GM18526 (cell line): ENCODE measurements around the gene NR2E3.

Experiments used
- POLR2A ChIP-seq: IDR thresholded peaks from 3 replicates; pipeline ENCODE4 v1.6.1; 2011; ENCODE audit not compliant: insufficient read length; ENCODE audit errors: extremely low read depth

Gene NR2E3

DNA sequence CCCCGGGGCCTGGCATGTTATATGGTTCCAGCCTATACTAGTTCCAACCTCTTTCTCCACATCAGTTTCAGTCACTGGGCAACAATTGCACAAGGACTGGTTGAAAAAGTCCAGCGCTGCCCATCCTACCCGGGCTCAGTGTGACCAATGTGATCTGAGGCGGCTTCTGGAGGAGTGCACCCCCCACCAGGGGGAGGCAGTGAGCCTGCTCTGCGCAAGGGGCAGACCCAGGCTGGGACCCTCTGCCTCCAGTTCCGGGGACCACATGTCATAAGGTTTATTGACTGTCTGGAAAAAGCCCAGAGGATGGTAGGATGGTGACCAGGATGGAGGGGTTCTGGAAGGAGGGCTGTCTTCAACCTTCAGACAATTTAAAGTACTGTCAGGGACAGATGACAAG, 25.6 kb upstream of the NR2E3 start:
- TF ChIP-seq POLR2A, result no peak

GRCh38 chr15:71785996-71786395, 24.4 kb upstream of the NR2E3 start:
- no peak for TF ChIP-seq POLR2A

- no peak for TF ChIP-seq POLR2A
These were observed 23.7 kb upstream of the NR2E3 start for GRCh38 chr15:71786673-71787072.

DNA sequence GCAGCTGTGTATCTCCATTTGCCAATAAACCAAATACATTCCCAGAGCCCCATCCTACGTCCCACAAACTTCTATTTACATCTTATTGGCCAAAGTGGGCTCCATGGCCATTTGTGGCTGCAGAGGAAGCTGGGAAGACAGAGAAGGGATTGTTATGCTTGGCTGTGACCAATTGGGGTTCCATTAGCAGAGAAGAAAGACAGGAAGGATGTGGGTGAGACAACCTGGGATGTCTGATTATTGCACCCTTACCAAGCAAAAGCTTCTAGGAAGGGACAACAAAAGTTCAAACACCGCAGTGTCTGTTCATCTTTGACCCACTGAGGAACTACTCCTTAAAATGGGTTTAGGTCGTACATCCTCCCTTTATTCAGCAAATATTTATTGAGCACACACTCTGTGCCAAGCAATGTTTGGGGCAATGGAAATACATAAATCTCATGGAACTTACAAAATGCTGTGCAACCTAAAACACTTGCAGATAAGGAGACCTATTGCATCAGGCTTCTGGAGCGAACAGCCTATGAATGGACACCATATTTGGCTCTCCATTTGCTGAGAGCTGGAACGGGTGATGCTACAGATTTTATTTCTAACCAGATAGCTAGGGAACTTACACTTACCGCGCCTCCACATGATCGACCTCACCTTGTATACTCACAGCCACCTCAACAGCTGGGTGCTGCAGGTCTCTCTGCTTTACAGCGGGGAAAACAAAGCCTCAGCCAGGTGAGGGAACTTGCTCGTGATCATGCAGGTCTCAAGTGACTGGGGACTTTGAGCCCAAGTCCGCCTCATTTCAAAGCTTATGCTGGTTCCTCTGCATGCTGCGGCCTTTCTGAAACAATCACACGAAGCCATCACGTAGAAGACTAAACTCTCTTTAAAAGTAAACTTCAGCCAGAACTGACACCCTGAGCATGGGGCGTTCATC, 21.4 kb upstream of the NR2E3 start:
- TF ChIP-seq POLR2A, result no peak

- TF ChIP-seq POLR2A, result no peak
These were observed 20.7 kb upstream of the NR2E3 start for GRCh38 chr15:71789616-71790015.

GRCh38 chr15:71790081-71790480, 20.3 kb upstream of the NR2E3 start:
- TF ChIP-seq POLR2A, result no peak

DNA sequence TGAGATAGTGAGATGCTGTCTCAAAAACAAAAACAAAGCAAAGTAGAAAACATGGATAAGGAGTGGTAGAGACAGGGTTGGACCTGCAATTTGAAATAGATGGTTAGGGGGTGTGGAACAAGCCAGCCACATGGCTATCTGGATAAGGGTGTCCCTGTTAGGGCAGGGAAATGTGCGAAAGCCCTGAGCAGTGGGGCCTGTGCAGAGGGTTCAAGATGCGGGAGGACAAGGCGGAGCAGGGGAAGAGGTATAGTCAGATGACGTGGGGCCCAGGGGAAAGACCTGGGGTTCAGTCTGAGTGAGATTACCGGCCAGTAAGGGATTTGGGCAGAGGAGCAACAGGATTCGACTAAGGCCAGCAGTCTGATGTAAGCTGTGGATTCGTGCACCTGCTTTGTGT, 18.4 kb upstream of the NR2E3 start:
- TF ChIP-seq POLR2A, result no peak

DNA sequence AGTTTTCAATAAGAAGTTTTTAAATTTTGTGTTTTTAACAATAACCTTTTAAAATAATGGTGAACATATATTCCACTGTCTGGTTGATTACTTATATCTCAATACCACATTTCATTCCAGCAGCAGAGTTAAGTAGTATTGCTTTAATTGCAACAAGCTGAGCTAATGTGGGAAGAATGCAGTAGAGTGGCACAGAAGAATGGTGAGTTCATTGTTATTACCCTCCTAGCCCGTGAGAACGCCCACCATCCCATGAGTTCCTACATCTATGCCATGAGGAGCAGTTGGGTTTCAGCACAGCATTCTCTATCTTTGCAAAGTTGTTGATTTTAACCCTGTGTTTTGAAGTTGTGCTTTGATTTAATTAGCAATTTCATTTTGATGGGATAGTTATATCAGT, 17.8 kb upstream of the NR2E3 start:
- TF ChIP-seq POLR2A, result no peak

DNA sequence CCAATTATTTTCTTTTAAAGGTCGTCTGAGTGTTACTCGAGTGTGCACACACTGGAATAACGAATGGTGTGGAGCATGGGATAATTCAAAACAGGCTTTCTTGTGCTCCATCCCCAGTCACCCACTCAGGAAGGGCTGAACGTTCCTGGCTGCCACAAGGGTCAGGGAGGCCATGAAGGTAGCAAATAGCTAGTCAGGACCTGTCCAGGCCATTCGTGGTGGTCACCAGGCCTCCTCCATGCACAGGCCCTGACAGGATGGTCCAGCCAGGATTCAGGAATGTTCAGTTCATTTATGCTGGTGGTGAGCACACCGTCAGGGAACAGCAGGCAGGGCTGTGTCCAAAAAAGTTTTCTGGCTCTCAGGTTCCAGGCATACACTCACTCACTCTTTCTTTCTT, 11.7 kb upstream of the NR2E3 start:
- no peak for TF ChIP-seq POLR2A

DNA sequence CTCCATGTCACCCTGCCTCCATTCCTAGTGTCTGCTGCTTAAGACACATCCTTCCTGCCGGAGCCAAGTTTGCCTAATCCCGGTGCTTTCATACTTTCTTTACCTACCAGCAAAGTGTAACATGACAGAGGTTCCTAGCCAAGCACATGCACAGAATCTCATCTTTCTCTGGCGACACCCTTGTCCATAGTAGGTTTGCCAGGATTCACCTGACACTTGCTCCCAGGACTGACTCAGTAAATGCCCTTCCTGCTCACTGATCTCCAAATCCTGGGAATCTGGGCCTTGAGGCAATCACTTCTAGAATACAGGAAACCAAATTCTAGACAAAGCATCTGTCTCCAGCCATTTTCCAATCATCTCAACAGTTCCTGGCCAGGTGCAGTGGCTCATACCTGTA, 10.2 kb upstream of the NR2E3 start:
- TF ChIP-seq POLR2A, result no peak

DNA sequence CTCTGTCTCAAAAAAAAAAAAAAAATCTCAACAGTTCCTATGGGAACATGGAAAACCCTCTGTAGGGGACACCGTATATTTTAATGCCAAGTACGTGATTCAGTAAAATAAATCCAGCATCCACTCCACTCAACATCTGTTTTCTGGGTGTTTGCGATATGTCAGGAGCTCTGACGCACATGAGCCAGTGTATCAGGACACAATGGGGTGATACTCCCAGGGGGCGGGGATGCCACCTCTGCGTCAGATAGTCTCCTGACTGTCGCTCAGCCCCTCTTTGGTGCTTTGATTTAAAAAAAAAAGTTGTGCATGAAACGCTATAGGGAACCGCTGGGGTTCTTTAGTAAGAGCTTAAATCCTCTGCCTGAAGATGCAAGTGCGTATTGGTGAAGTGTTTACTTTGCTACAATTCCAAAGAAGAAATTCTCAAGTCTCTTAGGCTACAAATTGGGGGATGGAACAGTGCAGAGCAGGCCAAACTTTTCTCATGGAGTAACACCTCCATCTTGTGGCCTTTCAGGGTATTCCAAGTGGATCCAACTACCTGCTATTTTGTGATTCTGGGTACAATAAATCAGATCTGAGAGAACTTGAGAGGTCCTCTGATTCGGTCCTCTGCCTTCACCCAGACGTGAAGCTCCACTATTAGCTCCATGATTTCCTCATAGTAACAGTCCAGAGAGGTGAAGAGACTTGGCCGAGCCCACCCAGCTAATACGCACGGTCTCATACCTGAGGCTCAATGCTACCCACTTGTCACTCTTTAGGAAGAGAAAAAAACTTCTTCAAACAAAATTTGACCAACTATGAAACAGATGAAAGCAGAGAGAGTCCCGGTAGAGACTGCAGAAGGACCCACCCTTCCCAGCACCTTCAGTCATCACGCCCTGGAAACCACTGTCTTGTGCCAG, 9.3 kb upstream of the NR2E3 start:
- TF ChIP-seq POLR2A, result no peak

DNA sequence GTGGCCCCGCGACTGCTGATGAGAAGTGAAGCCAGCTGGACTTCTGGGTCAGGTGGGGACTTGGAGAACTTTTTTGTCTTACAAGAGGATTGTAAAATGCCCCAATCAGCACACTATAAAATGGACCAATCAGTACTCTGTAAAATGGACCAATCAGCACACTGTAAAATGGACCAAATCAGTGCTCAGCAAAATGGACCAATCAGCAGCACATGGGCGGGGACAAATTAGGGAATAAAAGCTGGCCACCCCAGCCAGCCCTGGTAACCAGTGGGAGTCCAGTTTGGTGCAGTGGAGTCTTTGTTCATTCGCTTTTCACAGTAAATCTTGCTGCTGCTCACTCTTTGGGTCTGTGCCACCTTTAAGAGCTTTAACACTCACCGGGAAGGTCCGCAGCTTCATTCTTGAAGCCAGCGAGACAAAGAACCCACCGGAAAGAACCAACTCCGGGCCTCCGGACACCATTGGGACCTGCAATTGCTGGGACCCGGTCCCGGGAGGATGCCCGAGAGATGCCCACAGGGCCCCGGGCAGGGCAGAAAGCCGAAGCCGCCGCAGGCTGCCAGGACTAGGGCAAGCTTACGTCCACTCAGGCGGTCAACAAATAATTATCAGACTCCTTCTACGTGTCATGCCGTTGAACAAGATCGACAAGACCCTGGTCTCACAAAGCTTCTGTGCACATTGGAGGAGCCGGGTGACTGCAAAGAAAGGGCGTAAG, 8.3 kb upstream of the NR2E3 start:
- no peak for TF ChIP-seq POLR2A

DNA sequence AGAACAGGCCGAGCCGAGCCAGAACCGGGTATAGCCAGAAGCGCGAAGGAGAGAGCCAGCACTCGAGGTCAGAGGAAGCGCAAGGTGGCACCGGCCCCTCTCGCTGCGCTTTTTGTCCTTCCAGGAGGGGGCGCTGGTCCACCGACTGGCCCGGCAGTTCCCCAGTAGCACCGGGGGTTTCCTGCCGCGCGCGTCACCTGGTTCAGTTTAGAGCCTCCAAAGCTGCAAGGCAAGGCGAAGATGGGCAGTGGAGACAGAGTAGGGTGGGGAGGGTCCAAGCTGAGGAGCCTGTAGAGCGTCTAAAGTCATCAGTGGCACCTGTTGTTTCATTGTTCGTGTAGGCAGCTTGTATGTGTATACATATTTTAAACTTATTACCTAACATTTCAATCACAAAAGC, 7.6 kb upstream of the NR2E3 start:
- no peak for TF ChIP-seq POLR2A

GRCh38 chr15:71804226-71804625, 6.1 kb upstream of the NR2E3 start:
- no peak for TF ChIP-seq POLR2A

- TF ChIP-seq POLR2A, result no peak
These were observed 5.5 kb upstream of the NR2E3 start for GRCh38 chr15:71804695-71805470.
